Loucy (cell line): ENCODE data around the gene CDH13.

Source experiments
- EZH2phosphoT487 ChIP-seq: fragments of 200-600 bp; IDR thresholded peaks from 2 replicates; pipeline ENCODE4 v1.6.1; 2018; ENCODE audit warnings: antibody characterized with exemption, mild to moderate bottlenecking, moderate library complexity, borderline replicate concordance
- TF ChIP-seq, protein P1 (sequence below): fragments of 200-600 bp; sonication (generic); conservative IDR thresholded peaks from 2 replicates; pipeline ENCODE4 v1.5.1; 2014; ENCODE audit warnings: mild to moderate bottlenecking, antibody characterized with exemption, low read length

DNA sequence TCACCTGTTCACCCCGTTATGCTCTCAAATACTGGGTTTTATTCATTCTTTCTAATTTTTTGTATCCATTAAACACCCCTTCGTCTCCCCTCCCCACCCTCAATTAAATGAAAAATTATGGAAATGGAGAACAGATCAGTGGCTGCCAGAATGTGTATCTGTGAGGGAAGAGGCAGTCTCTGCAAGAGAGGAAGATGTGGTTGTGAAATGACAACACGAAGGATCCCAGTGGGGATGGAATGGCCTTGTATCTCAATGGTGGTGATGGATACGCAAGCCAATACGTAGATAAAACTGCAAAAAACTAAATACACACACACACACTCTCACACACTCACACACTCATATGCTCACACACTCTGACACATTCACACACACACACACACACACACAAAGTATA lies 570.7 kb downstream of the CDH13 start:
- TF ChIP-seq, protein P1, sequence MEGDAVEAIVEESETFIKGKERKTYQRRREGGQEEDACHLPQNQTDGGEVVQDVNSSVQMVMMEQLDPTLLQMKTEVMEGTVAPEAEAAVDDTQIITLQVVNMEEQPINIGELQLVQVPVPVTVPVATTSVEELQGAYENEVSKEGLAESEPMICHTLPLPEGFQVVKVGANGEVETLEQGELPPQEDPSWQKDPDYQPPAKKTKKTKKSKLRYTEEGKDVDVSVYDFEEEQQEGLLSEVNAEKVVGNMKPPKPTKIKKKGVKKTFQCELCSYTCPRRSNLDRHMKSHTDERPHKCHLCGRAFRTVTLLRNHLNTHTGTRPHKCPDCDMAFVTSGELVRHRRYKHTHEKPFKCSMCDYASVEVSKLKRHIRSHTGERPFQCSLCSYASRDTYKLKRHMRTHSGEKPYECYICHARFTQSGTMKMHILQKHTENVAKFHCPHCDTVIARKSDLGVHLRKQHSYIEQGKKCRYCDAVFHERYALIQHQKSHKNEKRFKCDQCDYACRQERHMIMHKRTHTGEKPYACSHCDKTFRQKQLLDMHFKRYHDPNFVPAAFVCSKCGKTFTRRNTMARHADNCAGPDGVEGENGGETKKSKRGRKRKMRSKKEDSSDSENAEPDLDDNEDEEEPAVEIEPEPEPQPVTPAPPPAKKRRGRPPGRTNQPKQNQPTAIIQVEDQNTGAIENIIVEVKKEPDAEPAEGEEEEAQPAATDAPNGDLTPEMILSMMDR: no peak
- no peak for TF ChIP-seq EZH2phosphoT487
